ENCODE results near the gene BRINP2.

BRINP2 gene

DNA sequence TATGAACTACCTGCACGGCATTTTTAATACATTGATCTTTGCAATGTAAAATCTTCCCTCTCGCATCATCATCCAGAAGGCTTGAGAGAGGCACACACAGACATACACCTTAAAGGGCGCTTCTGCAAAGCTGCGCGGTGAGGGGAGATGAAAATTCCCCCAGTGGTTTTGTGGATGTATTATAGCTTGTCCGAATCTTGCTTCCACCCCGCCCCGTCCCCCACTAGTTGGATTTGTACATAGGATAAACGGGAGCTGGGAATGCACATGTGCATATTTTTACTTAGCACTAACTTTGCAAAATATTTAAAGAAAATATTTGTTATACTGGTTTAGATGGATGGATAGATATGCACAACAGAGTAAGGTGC is 5.7 kb upstream of the BRINP2 start:
- DNase-seq, result no peak

DNA sequence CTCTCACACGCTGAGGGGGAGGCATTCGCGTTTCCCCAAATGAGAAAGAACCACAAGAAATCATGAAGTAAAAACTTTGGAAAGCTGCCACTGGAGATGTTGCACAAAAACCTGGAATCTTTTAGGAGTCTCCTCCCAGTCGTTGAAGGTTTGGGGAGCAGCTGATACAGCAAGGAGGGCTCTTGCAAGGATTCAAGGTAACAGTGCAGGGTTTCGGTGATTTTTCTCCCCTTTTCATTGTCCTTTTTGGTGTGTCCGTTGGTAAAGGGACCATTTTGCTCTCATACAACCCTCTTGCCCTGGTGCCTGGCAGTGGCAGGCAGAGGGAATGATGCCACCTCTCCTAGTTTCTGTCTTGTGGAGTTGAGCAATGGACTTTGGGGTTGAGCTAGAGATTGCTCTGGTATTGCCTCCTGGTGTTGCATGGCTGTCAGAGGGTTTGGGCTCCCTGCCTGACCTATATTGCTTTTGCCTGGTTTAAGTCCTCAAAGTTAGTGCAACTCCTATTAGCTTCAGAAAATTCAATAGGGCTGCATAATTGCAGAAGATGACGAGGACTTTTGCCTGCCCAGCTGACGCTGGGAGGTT is 872 bp downstream of the BRINP2 start:
- no peak for DNase-seq

DNA sequence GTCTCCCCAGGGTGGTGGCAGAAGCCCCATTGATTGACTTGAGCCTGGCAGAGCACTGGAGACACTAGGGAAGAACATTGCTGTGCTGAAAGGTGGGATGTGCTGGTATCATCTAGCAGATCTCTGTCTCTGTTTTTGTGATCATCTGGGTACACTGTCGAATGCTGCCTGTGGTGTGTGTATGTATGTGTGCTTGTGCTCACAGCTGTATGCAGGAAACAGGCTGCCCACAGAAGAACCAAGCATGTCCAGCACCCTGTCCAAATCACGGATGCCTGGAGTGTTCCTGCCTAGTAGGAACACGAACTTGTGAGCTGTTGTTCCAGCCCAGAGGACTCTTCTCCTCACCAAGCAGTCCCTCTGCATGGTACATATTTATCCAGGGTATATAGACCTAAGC is 1.5 kb downstream of the BRINP2 start:
- no peak for DNase-seq

DNA sequence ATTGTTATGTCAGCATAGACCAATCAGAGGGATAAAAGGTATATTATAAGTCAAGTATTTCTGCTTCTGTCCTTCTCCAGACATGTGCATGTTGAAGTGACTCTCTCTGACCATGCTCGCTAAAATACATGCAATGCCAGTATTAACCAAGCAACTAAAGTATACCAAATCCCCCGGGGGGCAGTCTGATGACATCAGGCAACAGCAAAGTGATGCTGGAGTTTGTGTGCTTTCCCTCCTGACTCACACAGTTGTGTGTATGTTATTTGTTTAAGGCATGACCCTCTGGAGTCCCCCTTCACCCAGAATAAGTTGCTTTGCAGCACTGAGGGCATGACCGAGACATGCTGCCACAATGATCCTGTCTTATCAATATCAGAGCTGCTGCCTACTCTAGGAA is 2.1 kb downstream of the BRINP2 start:
- DNase-seq, result no peak

DNA sequence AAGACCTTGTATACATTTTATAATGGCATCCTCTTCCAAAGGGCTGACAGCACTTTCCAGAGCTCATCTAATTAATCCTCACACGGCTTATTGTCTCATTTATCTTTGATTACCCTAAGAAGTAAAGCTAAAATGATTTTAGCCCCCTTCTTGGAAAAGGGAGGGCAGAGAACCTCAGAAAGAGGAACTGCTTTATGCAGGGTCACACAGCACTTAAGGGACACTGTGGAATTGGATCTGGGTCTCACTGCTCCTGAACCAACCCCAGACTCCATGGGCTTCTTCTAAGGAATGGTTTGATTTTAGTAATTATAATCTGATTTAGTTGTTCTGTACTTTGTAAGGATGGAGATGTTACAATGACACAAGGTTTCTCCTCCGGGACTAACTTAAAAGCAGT is 3.2 kb downstream of the BRINP2 start:
- no peak for DNase-seq

DNA sequence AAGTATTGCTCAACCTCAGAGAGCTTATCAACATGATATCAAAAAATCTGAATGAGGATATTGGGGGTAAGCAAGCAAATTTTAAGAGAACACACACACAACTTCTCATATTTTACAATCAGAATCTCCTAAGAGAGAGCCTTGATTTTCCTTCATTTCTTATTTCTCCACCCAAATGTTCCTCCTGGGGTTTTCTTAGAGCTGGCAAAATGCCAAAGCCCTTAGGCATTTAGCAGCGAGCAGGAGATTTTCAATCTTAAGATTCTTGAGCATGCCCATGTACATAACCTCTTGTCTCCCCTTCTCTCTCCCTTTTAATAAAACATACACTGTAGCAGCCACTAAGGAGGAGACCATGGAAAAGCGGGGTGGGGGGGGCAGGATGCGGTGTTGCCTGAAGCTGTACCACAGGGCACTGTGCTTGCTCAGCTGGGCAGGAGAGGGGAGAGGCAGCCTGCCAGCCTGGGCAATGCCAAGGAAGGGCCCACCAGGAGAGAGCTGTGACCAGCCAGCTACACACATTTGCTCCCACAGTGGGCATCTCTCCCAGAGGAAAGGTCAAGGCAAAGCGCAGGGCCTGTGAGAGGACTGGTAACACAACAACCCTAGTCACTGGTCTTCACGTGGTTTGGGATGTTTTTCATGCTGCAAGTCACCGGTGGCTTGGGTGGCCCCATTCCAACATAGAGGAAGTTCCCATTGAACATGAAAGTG is 4.3 kb downstream of the BRINP2 start:
- no peak for DNase-seq

DNA sequence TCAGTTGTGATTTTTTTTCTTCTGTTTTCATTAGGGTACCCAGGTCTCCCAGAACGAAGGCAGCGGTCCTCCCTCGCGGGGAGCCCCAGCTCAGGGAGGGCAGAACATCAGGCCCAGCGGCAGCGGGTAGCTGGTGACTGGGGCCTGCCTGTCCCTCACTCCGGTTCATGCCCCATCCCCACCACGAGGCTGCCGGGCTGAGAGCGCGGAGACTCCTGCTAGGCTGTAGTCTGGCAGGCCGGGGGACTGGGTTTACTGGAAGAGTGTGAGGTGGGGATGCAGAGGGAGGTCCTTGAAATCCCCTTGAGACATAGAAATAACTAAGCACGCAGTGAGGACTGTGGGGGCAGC is 10.5 kb downstream of the BRINP2 start:
- no peak for DNase-seq

DNA sequence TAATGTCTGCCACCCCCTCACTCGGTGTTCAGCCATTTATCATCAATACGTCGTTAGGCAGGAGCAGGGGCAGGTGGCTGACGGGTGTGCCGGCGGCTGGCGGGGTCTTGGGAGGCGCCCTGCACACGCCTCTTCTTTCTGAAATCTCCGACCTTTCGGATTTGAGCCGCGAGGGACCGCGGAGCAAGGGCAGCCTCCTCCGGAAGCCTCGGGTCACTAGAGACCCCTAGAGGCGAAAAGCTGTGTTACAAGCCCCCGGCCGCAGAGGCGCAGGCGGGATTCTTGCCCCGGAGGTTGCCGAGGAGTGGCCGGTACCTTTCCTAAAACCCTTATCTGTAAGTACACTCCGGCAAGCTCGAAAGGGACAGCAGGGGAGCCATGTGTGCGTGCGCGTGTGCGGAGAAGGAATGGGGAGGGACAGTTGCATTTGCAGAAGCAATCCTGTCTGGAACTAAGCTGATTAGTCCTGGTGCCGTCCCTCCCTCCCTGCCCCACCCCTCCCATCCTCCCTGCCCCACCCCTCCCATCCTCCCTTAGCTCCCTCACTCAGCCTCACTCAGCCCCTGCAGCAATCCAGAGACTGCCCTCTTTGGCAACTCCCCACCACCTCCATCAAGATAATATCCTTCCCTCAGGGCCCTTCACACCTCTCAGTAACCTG is 11.0 kb downstream of the BRINP2 start:
- DNase-seq, result peak; percentile 47

DNA sequence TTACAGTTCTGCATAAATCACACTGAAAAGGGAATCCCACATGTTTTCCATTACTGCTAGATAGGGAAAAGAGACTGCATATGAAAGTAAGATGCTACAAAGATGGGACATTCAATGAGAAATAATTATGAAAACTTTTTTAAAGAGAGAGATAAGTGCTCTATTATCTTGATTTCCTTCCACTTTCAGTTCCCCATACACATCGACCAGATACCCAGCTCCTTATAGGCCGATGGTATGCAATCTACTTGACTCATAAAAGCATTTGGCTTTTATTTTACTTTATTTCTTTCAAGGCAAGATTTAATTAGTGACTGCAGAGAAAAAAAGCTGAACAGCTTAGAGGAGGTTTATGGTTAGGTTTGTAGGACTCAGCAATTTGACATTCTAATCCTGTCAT is 13.1 kb downstream of the BRINP2 start:
- no peak for DNase-seq

DNA sequence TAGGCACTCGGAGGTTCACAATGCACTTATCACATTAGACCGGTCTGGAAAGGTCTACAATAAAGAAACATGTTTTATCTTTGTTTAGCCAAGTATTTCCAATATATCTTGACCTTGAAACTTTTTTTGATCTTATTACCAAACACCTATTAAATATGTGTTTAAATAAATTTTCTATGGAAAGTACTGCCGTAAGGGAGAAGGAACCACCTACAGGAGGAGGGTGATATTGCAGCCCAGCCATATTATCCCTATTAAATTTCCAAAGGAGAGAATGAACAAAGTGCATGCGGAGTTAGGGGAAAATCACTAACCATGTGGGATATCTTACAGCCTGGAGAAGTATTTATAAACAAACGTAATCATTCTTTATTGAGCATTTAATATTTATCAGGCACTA is 14.5 kb downstream of the BRINP2 start:
- DNase-seq, result no peak

DNA sequence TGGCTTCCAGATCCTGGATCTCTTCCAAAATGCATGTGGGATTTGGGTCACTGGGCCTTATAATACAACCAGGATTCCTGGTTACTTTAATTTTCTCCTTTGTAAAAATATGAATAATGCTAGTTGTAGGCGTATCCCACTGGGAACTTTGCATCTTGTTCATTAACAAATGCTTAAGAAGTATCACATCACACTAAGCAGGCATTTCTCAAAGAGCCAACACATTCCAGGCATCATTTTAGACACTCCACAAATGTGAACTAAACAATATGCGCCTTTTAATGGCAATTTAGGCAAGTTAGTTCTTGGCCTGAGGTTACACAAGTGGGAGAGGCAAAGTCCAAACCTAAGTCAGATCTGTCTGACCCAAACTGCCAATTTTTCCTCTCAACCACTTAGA is 15.9 kb downstream of the BRINP2 start:
- DNase-seq, result no peak

DNA sequence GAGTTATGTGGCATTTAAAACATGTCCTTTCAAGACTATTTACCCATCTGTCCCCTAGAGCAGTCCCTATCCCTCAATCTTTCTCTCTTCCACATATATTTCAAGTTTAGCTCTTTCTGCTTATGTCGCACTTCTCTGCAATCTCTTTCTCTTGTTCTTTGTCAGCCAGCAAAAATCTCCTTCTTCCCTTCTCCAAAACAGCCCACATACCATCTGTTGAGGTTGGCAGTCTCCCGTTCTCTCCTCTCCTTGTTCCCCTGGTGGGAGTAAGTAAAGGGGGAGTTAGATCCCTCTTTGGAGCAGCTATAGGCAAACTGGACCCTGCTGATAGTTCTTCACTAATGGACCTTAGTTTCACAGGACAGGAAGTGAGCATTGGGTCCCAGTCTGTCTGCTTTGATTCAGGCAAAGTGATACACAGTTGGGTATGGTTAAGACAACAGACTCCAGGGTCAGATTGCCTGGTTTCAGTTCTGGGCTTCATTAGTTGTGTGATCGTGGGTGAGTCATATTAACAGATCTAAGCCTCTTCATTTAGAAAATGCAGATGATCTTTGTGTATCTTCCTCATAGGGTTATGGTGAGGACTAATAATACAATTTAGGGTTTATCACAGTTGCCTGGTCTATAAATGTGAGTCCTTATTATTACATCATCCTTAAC is 19.7 kb downstream of the BRINP2 start:
- no peak for DNase-seq

DNA sequence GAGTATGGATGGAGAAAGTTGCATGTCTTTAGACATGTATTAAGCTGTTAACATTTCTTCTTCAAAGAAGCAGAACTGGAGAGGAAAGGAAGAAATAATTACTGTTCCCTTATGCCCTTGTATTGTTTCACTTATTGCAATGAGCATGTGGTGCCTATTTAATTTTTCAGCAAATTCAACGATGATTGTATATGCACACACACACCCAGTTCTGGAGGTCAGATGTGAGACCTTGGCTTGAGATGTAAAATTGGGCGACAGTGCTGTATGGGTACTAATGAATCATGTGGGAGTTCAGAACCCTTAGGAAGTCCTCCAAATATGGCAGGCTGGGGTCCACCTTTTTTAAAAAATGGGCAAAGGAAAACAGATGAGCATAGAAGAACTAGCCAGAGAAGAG is 27.5 kb downstream of the BRINP2 start:
- DNase-seq, result no peak

DNA sequence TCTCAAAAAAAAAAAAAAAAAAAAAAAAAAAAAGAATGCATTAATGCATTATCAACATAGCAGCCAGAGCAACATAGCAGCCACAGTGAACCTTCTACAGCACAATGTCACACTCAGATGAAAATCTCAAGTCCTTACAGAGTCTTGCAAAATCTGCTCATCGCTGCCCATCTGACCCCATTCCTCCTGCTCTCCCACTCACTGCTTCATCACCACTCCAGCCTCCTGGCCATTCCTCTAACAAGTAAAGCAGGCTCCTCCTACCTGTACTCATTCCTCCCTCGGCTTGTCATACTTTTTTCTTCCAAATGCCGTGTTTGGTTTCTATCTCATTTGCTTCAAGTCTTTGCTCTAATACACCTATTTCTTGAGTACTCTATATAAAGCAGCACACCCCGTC is 29.5 kb downstream of the BRINP2 start:
- DNase-seq, result no peak

DNA sequence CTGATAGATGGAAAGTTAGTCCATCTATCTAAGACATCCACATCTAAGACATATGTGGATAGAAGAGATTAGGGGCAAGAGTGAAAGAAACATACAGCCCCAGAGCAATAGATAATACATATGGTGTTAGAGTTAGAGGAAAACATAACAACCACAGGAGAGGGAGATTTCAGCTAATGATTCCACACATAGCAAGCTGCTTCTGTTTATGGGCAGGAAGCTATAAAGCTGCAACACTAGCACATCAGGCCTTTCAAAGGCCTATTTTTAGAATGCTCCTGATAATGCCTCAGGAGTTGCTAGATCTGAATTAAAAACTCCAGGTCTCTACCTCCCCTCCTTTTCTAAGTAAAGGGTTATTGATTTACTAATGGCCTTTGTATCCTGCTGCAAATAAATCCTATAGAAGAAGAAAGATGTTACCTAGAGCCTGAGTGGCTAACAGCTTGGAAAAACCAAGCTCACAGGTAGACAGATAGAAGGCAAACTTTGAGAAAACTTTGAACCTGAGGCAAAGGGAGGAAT is 36.1 kb downstream of the BRINP2 start:
- no peak for DNase-seq

DNA sequence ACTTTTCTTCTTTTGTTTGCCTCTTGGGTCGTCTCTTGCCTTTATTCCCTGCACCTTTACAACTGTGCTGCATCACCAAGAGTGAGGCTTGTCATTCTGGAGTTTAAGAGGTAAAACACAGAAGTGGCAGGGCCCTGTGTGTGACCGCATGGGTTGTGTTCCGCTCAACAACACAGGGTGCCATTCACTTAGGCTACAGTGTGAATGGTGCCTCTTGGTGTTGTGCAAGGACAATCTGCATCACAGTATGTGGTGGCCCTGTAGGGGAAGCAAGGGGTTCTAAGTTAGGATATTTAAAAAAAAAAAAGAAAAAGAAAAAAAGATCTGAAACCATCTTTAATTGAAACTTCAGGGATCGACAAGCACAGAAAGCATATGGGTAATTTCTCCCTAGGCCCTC is 38.2 kb downstream of the BRINP2 start:
- DNase-seq, result no peak

DNA sequence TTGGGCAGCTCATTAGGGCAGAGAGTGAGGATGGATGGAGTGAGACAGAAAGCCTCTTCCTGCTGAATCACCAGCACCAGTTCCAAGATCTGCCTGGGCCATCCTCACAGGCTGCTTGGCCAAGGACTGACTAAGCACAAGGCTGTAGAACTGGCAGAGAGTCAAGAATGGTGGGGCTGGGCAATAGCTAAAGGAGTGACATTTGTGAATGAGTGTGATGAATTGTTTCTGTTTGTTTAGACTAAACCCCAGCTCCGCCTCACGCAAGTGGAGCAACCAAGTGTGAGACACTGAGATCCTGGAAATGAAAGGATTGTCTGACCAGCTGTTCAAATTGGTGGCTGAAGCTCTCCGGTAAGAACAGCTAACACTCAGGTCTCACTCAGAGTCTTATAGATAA is 38.6 kb downstream of the BRINP2 start:
- DNase-seq, result peak; percentile 42

DNA sequence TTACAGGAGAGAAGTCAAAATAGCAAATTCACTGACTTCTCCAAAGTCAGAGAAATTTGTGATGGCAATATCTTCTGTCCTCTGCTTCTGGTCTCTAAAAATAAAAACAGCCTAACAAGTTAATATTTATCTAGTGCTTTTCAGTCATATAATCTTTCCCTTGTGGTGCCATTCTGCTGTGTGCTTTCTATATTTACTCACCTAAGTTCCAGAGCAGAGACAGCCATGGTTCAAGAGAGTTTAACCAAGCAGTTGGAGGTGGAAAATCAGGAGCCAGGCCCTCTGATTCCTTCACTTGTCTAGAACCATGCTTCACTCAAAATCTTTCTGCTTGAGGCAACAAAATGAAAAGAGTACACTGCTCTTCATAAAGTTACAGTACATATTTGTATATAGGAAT is 39.3 kb downstream of the BRINP2 start:
- no peak for DNase-seq

DNA sequence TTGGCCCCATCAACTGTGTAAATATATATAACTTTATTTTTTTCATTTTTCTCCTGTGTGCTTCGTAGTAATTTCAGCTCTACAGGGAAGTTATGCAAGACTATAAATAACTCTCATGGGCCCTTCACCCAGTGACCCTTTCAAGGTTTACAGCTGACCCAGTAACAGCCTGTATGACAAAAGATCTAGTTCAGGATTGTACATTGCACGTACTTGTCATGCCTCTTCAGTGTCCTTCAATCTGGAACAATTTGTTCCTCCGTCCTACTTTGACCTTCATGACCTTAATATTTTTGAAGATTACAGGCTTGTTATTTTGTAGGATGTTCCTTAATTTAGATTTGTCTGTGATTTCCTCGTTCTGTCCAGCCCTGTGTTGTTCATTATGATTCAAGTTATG is 40.5 kb downstream of the BRINP2 start:
- no peak for DNase-seq

DNA sequence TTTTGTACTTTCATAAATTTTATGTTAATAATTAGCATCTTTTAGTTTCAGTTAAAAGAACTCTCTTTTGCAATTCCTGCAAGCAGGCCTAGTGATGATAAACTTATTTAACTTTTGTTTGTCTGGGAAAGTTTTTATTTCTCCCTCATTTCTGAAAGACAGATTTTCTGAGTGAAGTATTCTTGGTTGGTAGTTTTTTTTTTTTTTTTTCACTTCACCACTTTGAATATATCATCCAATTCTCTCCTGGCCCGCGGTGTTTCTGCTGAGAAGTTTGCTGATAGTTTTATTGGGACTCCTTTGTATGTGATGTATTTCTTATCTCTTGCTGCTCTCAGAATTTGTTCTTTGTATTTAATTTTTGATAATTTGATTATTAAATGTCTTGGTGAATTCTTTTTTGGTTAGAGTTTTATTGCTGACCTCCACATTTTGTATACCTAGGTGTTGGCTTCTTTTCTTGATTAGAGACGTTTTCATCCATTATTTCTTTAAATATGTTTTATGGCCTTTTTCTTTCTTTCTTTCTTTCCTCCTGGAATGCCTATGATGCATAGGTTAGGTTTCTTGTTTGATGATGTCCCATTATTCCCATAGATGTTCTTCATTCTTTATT is 45.9 kb downstream of the BRINP2 start:
- DNase-seq, result no peak

DNA sequence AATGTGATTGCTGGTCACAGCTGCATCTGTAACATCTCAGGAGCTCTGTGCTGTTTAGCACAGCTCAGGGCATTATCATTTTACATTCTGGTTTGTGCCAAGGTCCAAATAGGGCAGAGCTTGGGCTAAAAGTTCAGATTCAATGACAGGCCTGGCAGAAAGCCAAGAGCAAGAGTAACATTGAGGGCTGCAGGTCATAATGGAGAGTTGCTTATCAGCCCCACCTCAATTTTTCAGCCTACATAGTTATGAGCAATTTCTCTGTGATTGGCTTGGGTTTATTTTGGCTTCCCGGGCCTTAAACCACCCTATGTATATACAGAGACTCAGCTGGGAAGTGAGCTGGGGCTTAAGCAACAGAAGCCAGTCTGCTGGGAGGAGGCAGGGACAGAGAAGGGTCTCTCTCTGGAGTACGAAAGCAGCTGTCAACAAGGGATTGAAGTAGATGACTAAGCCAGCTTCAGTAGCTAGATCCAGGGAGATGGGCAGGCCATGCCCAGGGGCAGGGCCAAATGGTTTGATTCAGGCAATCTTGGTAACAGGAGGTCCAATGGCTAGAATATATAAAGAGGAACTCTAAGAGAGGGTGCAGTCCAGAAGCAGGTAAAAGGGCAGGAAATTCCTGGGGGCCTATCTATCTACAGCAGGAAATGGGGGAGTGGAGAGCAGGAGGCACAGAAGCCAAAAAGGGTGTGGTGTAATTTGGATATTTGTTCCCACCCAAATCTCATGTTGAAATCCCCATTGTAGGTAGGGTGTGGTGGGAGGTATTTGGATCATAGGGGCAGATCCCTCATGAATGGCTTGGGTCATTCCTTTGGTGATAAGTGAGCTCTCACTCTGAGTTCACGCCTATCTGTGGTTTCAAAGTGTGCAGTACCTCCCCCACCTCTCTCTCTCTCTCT is 49.0 kb downstream of the BRINP2 start:
- DNase-seq, result no peak

DNA sequence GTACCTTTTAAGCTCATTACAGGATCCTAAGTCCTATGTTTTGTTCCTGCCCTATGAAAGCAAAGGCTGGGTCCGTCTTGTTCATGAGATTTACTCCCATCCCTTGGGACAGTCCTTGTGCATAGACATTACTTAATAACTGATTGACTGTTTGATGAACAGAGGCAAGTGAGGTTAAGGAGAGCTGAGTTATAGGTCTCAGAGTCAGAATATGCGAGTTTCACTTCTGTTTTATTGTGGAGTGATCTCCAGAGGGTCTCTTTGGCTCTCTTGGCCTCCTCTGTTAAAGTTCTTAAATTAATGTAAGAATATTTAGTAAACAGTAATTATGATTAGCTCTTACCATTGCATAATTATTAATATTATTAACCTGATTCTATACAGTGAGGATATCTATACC is 52.6 kb downstream of the BRINP2 start:
- DNase-seq, result no peak
